Heart left ventricle (tissue), 13 donors: ENCODE results near the gene SEMA6A.

Experiments used
- CTCF ChIP-seq, 12 donors: fragments of 200-600 bp; sonication (generic) in 4 of 12; IDR thresholded peaks; one replicate each; pipeline versions ENCODE4 v1.5.0 to v1.8.0; 2018 to 2022; ENCODE audit warnings: antibody characterized with exemption in 12 of 12, mild to moderate bottlenecking in 5 of 12
- POLR2A ChIP-seq, 2 donors: fragments of 450-650 bp; IDR thresholded peaks; one replicate each; pipeline ENCODE4 v1.6.1; 2017; ENCODE audit warnings: antibody characterized with exemption in 2 of 2, mild to moderate bottlenecking in 2 of 2, moderate library complexity in 2 of 2
- donor health status: ischemic (EF 13 %, LVEDD 7.1; RV severe dilation, severe dysfunction).
- donor health status: DM: no; HTN: yes; CAD: no.
- donor health status: DM: no; HTN: no; CAD: no.
- donor health status: ischemic (EF 25% LVEDD 6.9; RV normal size, moderate dysfunction).
- donor health status: ischemic (EF 25% LVEDD 5.7; RV mildly dilated, moderate dysfunction).
- donor health status: ischemic (EF 35%, LVEDD 5.7; RV mildly dilated, moderate dysfunction).
- donor health status: nonischemic (EF 11% LVEDD 7.7; RV severe dilation, severe dysfunction).
- donor health status: DM: yes; HTN: yes; CAD: no.
- donor health status: PGD.
- donor health status: ischemic (EF 29% LVEDD 5.4; RV normal size, mild dysfunction).
- donor health status: nonischemic (EF 23%, LVEDD 6.1; RV moderate dilation, normal function).

- no peak for TF ChIP-seq POLR2A (IDR thresholded peaks at IDR 0.05)
- no peak for TF ChIP-seq CTCF (IDR thresholded peaks at IDR 0.05)
These were observed 38.8 kb upstream of the SEMA6A start for GRCh38 chr5:116613445-116613844.
